ENCODE measurements around the gene RET.

The RET gene

DNA sequence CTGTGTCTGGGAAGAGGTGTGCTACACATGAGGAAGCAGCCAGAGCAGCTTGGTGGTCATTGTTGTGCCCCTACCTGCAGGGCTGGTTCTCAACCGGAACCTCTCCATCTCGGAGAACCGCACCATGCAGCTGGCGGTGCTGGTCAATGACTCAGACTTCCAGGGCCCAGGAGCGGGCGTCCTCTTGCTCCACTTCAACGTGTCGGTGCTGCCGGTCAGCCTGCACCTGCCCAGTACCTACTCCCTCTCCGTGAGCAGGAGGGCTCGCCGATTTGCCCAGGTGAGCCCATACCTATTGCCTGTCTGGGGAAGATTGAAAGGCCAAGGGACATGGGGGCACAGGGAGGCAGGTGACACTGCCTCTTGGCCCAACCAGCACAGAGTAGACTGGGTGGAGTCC, 32.1 kb downstream of the RET start:
- H2AFZ ChIP-seq (ENCODE audit: low read depth, low read length, severe bottlenecking), result no peak overlapping the region
- H3K4me3 ChIP-seq (ENCODE audit: insufficient read depth, low read length, poor library complexity, severe bottlenecking), result no peak overlapping the region
- H3F3A ChIP-seq (ENCODE audit: insufficient read depth), result no peaks in the 10 kb centered on the region
- no peaks in the 10 kb centered on the region for H3K9me2 ChIP-seq (replicated peaks; ENCODE audit: insufficient read depth, low read length)
- no peaks in the 10 kb centered on the region for H3K9me3 ChIP-seq (ENCODE audit: insufficient read depth, low read length)
- H3K4me2 ChIP-seq (ENCODE audit: low read depth, low read length, poor library complexity, severe bottlenecking), result no peak overlapping the region
- H3K36me3 ChIP-seq (ENCODE audit: low read length), result no peaks in the 10 kb centered on the region
- no peak for TF ChIP-seq EZH2phosphoT487 (conservative IDR thresholded peaks at IDR 0.05; ENCODE audit: low read length)
- TF ChIP-seq, protein P1, sequence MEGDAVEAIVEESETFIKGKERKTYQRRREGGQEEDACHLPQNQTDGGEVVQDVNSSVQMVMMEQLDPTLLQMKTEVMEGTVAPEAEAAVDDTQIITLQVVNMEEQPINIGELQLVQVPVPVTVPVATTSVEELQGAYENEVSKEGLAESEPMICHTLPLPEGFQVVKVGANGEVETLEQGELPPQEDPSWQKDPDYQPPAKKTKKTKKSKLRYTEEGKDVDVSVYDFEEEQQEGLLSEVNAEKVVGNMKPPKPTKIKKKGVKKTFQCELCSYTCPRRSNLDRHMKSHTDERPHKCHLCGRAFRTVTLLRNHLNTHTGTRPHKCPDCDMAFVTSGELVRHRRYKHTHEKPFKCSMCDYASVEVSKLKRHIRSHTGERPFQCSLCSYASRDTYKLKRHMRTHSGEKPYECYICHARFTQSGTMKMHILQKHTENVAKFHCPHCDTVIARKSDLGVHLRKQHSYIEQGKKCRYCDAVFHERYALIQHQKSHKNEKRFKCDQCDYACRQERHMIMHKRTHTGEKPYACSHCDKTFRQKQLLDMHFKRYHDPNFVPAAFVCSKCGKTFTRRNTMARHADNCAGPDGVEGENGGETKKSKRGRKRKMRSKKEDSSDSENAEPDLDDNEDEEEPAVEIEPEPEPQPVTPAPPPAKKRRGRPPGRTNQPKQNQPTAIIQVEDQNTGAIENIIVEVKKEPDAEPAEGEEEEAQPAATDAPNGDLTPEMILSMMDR (IDR thresholded peaks at IDR 0.05; ENCODE audit: insufficient read depth, low read length, poor library complexity, severe bottlenecking), result no peak
- H3K9ac ChIP-seq (ENCODE audit: low read length), result no peak overlapping the region
- no peaks in the 10 kb centered on the region for H3K79me2 ChIP-seq (ENCODE audit: insufficient read depth, low read length)
- no peaks in the 10 kb centered on the region for H3K27me3 ChIP-seq (ENCODE audit: low read length)
- no peaks in the 10 kb centered on the region for H4K20me1 ChIP-seq (ENCODE audit: low read depth, low read length)
- H3K27ac ChIP-seq (ENCODE audit: low read depth, low read length), result no peak overlapping the region

DNA sequence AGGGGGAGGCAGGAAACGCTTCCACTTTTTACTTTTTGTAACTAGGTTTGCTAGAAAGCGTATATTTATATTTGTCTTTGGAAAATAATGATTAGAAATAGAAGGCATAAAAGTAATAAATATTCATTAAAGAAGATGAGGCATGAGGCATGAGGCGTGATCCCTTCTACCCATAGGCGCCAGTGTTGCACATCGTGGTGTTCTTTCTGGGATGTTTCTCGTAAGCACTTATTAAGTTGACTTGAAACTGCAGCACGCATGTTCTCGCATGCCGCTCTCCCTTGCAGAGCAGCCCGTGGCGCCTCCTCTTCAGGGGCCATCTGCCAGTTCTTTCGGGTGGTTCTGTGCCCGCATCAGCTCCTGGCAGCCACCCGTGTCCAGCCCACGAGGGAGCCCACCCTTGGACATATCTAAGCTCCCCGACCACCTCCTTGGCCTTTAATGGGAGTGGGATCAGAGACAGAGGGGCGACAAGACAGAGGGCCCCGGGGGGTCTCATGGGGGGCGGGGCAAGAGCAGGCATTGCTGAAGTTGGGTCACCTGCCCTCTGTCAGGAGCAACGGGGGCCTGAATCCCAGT, 32.9 kb downstream of the RET start:
- Histone ChIP-seq H3F3A (ENCODE audit: insufficient read depth) (no peaks in the 10 kb centered on the region), H3K79me2 (ENCODE audit: insufficient read depth, low read length) (no peaks in the 10 kb centered on the region), H4K20me1 (ENCODE audit: low read depth, low read length) (no peaks in the 10 kb centered on the region), H3K4me2 (ENCODE audit: low read depth, low read length, poor library complexity, severe bottlenecking) (no peak overlapping the region), H3K27me3 (ENCODE audit: low read length) (no peaks in the 10 kb centered on the region), H3K36me3 (ENCODE audit: low read length) (no peaks in the 10 kb centered on the region), H3K27ac (ENCODE audit: low read depth, low read length) (no peak overlapping the region), H3K9me3 (ENCODE audit: insufficient read depth, low read length) (no peaks in the 10 kb centered on the region), H3K9ac (ENCODE audit: low read length) (no peak overlapping the region), H2AFZ (ENCODE audit: low read depth, low read length, severe bottlenecking) (no peak overlapping the region), H3K9me2 (replicated peaks; ENCODE audit: insufficient read depth, low read length) (no peaks in the 10 kb centered on the region), H3K4me3 (ENCODE audit: insufficient read depth, low read length, poor library complexity, severe bottlenecking) (no peak overlapping the region)
- no peak for TF ChIP-seq EZH2phosphoT487 (conservative IDR thresholded peaks at IDR 0.05; ENCODE audit: low read length)
- TF ChIP-seq, protein P1 (IDR thresholded peaks at IDR 0.05; ENCODE audit: insufficient read depth, low read length, poor library complexity, severe bottlenecking), result no peak

GRCh38 chr10:43110338-43111071, 33.6 kb downstream of the RET start:
- no peak for TF ChIP-seq EZH2phosphoT487 (conservative IDR thresholded peaks at IDR 0.05; ENCODE audit: low read length)
- TF ChIP-seq, protein P1 (IDR thresholded peaks at IDR 0.05; ENCODE audit: insufficient read depth, low read length, poor library complexity, severe bottlenecking), result no peak
- Histone ChIP-seq H3K4me2 (ENCODE audit: low read depth, low read length, poor library complexity, severe bottlenecking) (no peak overlapping the region), H3K27me3 (ENCODE audit: low read length) (no peaks in the 10 kb centered on the region), H3F3A (ENCODE audit: insufficient read depth) (no peaks in the 10 kb centered on the region), H3K36me3 (ENCODE audit: low read length) (no peaks in the 10 kb centered on the region), H4K20me1 (ENCODE audit: low read depth, low read length) (no peaks in the 10 kb centered on the region), H3K4me3 (ENCODE audit: insufficient read depth, low read length, poor library complexity, severe bottlenecking) (no peak overlapping the region), H3K9ac (ENCODE audit: low read length) (no peak overlapping the region), H3K9me3 (ENCODE audit: insufficient read depth, low read length) (no peaks in the 10 kb centered on the region), H3K27ac (ENCODE audit: low read depth, low read length) (no peak overlapping the region), H2AFZ (ENCODE audit: low read depth, low read length, severe bottlenecking) (no peak overlapping the region), H3K79me2 (ENCODE audit: insufficient read depth, low read length) (no peaks in the 10 kb centered on the region), H3K9me2 (replicated peaks; ENCODE audit: insufficient read depth, low read length) (no peaks in the 10 kb centered on the region)

All from SU-DHL-6 (cell line).